Transverse colon (tissue), 4 donors: Measurements from ENCODE around the gene GJD4. TPM values are rescaled to one million over a fixed set of nuclear protein-coding genes. Genes with fewer than 3 reads are reported as not detected.

Source experiments
- DNase-seq: peaks from one replicate; pipeline ENCODE4 v3.0.0-alpha.2; 2019
- H3K27ac ChIP-seq, 4 donors: fragments of 200-600 bp; sonication (generic); 2 replicates each; pipeline ENCODE4 v1.5.1; 2016 to 2018; ENCODE audit warnings: inconsistent platforms in 4 of 4
- H3K27me3 ChIP-seq: fragments of 200-600 bp; sonication (generic); 2 replicates; pipeline ENCODE4 v1.5.1; 2017; ENCODE audit warnings: inconsistent platforms
- H3K36me3 ChIP-seq, 4 donors: fragments of 200-600 bp; sonication (generic); 2 replicates each; pipeline ENCODE4 v1.5.1; 2017 to 2019; ENCODE audit warnings: inconsistent platforms in 4 of 4
- H3K4me1 ChIP-seq, 4 donors: fragments of 200-600 bp; sonication (generic); 2 replicates each; pipeline ENCODE4 v1.5.1; 2017 to 2020; ENCODE audit warnings: inconsistent platforms in 4 of 4
- H3K4me3 ChIP-seq, 4 donors: fragments of 200-600 bp; sonication (generic); 1 replicate in 1 of 4; 2 replicates in 3 of 4; pipeline versions ENCODE4 v1.5.1 to v1.6.1; 2017 to 2019; ENCODE audit warnings: inconsistent platforms in 4 of 4
- H3K9me3 ChIP-seq, 2 donors: fragments of 200-600 bp; sonication (generic); 2 replicates each; pipeline ENCODE4 v1.5.1; 2017 to 2019; ENCODE audit warnings: inconsistent platforms in 2 of 2
- EP300 ChIP-seq: sonication (generic); formaldehyde crosslinking; IDR thresholded peaks from one replicate; pipeline ENCODE4 v1.6.1; 2017; ENCODE audit warnings: antibody characterized with exemption, low read depth
- POLR2A ChIP-seq: fragments of 450-650 bp; IDR thresholded peaks from one replicate; pipeline ENCODE4 v1.6.1; 2016; ENCODE audit warnings: antibody characterized with exemption, mild to moderate bottlenecking, moderate library complexity
- POLR2AphosphoS5 ChIP-seq, 3 donors: sonication (generic); formaldehyde crosslinking; IDR thresholded peaks; one replicate each; pipeline ENCODE4 v1.6.1; 2016; ENCODE audit warnings: antibody characterized with exemption in 3 of 3
- WGBS, 2 donors: methylation state at CpG; one replicate each; pipeline ENCODE4 v1.1.5; 2018; ENCODE audit warnings: low coverage in 1 of 2; 5-methylcytosine and 5-hydroxymethylcytosine counted together
- in situ Hi-C, 4 donors: fragments of 200-750 bp; cut with MboI; loops; one replicate each; pipeline versions ENCODE4 v1.15.0 to v1.15.1; 2017; ENCODE audit warnings: low sequenced_read_pairs in 3 of 4, low pct_ligation_motif_present in 1 of 4, low pct_unique_long_range_greater_than_20kb in 1 of 4
- intact Hi-C: fragments of 100-400 bp; cut with DNase I; formaldehyde crosslinking; loops from one replicate; pipeline ENCODE4 v1.15.1; 2023; ENCODE audit warnings: low total_unique reads
- total RNA-seq, 4 donors: library from RNA; depleted of rRNA; stranded (reverse); fragments of >200 nt; gene quantifications; one replicate each; pipeline ENCODE4 v1.1.0, GENCODE V29; 2016
- TF ChIP-seq, protein P1 (sequence below), 5 experiments: fragments of 200-600 bp in 3 of 5; fragments of 450-650 bp in 2 of 5; sonication (generic) in 3 of 5; IDR thresholded peaks; 1 replicate in 2 of 5; 2 replicates in 3 of 5; pipeline ENCODE4 v1.5.1; 2016 to 2017; ENCODE audit warnings: antibody characterized with exemption in 5 of 5, inconsistent platforms in 3 of 5, mild to moderate bottlenecking in 2 of 5, moderate library complexity in 1 of 5

The GJD4 gene
- total RNA-seq, 4 donors from 2014 or later: not detected

DNA sequence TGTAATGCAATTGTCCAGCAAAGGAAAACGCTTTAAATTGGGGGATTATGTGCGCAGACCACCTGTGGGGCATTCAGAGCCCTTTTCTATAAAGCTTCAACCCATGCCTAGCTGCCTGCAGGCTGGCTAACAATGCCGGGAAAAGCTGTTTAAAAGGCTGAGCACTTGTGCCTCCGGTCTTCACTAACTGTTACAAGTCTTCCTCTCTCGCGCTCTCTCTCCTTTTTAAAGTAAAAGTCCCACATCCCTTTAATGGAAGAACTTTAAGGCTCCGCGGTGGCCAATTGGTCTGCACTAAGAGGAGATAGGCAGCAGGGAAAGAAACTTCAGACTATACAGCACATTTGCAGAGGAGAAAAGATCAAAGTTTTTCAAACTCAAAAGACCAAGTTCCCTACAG lies 32.3 kb downstream of the GJD4 start:
- WGBS, 2 donors: 65 to 72% methylated on average over 6 to 8 of the region's 8 CpGs
- in situ Hi-C loops: loop anchor here (5.0 to 25.0 kb wide), 5 partner anchors 275 to 1150 kb away; no protein-coding TSS in a partner anchor
- H3K4me3 ChIP-seq: no peak overlapping the region

DNA sequence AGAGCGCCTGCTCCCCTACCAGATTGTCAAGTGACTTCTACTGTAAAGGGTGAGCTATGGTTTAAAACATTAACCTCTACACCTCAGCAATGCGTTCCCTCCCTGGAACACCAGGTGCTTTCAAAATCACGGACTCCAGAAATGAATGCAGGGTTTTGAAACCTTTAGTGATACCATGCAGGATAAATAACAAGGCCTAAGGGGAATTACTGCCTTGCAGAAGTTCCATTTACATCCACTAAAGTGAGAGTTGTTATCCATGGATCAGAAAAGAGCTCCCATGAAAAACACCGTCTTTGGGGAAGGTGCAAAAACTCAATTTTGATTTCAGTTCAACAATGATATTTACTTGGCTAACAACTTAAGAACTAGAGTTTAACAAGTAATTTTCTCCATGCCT lies 33.0 kb downstream of the GJD4 start:
- Histone ChIP-seq H3K36me3 (no peaks in the 10 kb centered on the region), H3K27ac (no peak overlapping the region), H3K9me3 (no peaks in the 10 kb centered on the region), H3K4me1 (peaks cover 0 to 24% (median 13%) of the 10 kb centered on the region in 4 donors), H3K4me3 (no peak overlapping the region), H3K27me3 (peaks cover 5% of the 10 kb centered on the region)
- in situ Hi-C loops: loop anchor here (5.0 to 25.0 kb wide), 5 partner anchors 274 to 1149 kb away; no protein-coding TSS in a partner anchor
- no peak for TF ChIP-seq POLR2A
- TF ChIP-seq, protein P1, sequence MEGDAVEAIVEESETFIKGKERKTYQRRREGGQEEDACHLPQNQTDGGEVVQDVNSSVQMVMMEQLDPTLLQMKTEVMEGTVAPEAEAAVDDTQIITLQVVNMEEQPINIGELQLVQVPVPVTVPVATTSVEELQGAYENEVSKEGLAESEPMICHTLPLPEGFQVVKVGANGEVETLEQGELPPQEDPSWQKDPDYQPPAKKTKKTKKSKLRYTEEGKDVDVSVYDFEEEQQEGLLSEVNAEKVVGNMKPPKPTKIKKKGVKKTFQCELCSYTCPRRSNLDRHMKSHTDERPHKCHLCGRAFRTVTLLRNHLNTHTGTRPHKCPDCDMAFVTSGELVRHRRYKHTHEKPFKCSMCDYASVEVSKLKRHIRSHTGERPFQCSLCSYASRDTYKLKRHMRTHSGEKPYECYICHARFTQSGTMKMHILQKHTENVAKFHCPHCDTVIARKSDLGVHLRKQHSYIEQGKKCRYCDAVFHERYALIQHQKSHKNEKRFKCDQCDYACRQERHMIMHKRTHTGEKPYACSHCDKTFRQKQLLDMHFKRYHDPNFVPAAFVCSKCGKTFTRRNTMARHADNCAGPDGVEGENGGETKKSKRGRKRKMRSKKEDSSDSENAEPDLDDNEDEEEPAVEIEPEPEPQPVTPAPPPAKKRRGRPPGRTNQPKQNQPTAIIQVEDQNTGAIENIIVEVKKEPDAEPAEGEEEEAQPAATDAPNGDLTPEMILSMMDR (IDR thresholded peaks at IDR 0.05): no peak
- no peak for TF ChIP-seq EP300
- TF ChIP-seq POLR2AphosphoS5 (IDR thresholded peaks at IDR 0.05): no peak
- DNase-seq: no peak
- WGBS, 2 donors: 87 to 90% methylated on average over 4 of the region's 4 CpGs
- intact Hi-C loops: loop anchor here (5.0 to 10.0 kb wide), 2 partner anchors 1139 to 1247 kb away; no protein-coding TSS in a partner anchor

More for the DNA sequence above, 32.3 kb downstream of the GJD4 start:
- Histone ChIP-seq H3K4me1 (peaks cover 0 to 18% (median 7%) of the 10 kb centered on the region in 4 donors), H3K27ac (no peak overlapping the region), H3K9me3 (no peaks in the 10 kb centered on the region), H3K27me3 (peaks cover 5% of the 10 kb centered on the region), H3K36me3 (no peaks in the 10 kb centered on the region)
- intact Hi-C loops: loop anchor here (5.0 to 10.0 kb wide), 2 partner anchors 1140 to 1247 kb away; no protein-coding TSS in a partner anchor
- no peak for DNase-seq
- no peak for TF ChIP-seq POLR2AphosphoS5 (IDR thresholded peaks at IDR 0.05)
- TF ChIP-seq EP300: no peak
- TF ChIP-seq, protein P1 (IDR thresholded peaks at IDR 0.05): no peak
- no peak for TF ChIP-seq POLR2A

DNA sequence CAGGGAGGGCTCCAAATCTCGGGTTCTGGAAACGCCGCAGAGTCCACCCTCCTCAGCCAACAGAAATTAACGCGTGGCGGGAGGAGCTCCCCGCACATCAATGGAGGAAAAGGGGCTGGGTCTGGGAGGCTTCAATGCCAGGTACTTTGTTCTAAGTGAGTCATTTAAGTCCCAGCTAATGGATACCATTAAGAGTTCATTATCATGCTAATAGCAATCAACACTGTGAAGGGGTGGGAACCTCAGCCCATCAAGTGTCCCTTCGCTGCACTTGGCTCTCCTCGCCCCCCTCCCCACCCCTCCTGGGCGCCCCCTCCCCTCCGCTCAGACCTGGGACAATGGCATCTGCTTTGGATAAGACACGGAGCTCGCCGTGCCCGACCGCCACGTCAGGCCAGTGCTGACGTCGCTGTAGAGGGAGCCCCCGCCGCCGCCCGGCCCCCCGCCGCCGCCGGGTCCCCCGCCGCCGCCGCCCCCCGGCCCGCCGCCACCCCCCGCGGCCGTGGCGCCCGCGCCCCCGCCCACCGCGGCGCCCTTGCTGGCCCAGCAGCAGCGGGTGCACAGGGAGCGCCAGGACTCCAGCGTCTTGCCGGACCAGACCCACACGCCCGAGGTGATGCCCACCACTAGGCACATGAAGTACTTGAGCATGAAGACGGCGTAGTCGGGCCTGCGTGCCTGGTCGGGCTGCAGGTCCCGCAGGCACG lies 34.0 kb downstream of the GJD4 start:
- Histone ChIP-seq H3K4me3 (peak overlapping the region in 2 of 4 donors; percentile 20 to 59), H3K4me1 (peaks cover 0 to 33% (median 22%) of the 10 kb centered on the region in 4 donors), H3K9me3 (no peaks in the 10 kb centered on the region), H3K27ac (no peak overlapping the region), H3K27me3 (peaks cover 7% of the 10 kb centered on the region), H3K36me3 (no peaks in the 10 kb centered on the region)
- TF ChIP-seq POLR2A (no peak), EP300 (no peak), POLR2AphosphoS5 (IDR thresholded peaks at IDR 0.05) (no peak)
- TF ChIP-seq, protein P1 (IDR thresholded peaks at IDR 0.05): no peak
- 63 to 100% methylated on average over 3 to 28 of the region's 57 CpGs for WGBS, 2 donors
- intact Hi-C loops: loop anchor here (5.0 to 10.0 kb wide), 2 partner anchors 1138 to 1246 kb away; no protein-coding TSS in a partner anchor
- in situ Hi-C loops: loop anchor here (5.0 to 25.0 kb wide), 5 partner anchors 273 to 1148 kb away; no protein-coding TSS in a partner anchor
- DNase-seq: no peak

DNA sequence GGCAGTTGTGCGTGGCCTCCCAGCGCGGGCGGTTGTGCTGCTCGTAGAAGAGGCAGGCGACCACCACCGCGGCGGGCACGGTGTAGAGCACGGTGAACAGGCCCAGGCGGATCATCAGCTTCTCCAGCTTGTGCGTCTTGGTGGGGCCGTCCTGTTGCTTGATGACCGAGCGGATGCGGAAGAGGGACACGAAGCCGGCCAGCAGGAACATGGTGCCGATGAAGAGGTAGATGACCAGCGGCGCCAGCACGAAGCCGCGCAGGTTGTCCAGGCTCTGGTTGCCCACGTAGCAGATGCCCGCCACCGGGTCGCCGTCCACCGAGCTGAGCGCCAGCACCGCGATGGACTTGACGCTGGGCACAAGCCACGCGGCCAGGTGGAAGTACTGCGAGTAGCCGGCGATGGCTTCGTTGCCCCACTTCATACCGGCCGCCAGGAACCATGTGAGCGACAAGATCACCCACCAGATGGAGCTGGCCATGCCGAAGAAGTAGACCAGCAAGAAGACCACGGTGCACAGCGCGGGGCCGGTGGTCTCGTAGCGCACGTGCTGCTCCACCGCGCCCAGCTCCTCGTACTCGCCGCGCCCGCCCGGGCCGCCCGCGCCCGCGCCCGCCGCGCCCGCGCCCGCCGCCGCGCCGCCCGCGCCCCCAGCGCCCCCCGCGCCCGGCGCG lies 34.7 kb downstream of the GJD4 start:
- DNase-seq: peak; percentile 14
- intact Hi-C loops (loop anchor here (5.0 to 10.0 kb wide), 2 partner anchors 1137 to 1245 kb away; no protein-coding TSS in a partner anchor), in situ Hi-C loops (loop anchor here (5.0 to 25.0 kb wide), 5 partner anchors 272 to 1147 kb away; no protein-coding TSS in a partner anchor)
- Histone ChIP-seq H3K4me3 (peak overlapping the region in 3 of 4 donors; percentile 32 to 59 (median 43)), H3K27ac (peak overlapping the region in 1 of 4 donors; percentile 17), H3K36me3 (no peaks in the 10 kb centered on the region), H3K9me3 (no peaks in the 10 kb centered on the region), H3K4me1 (peaks cover 0 to 38% (median 26%) of the 10 kb centered on the region in 4 donors), H3K27me3 (peaks cover 11% of the 10 kb centered on the region)
- 46 to 60% methylated on average over 1 to 46 of the region's 83 CpGs for WGBS, 2 donors
- TF ChIP-seq, protein P1 (IDR thresholded peaks at IDR 0.05): peak in 1 of 5 experiments; percentile 13
- TF ChIP-seq POLR2AphosphoS5 (IDR thresholded peaks at IDR 0.05): no peak
